OCI-LY3 (cell line): ENCODE data around the gene SWI5.

Experiments
- EZH2phosphoT487 ChIP-seq: fragments of 200-600 bp; shearing (Covaris generic); IDR thresholded peaks from 2 replicates; pipeline ENCODE4 v1.6.1; 2018; ENCODE audit warnings: antibody characterized with exemption, mixed run types, low read depth
- TF ChIP-seq, protein P1 (sequence below): fragments of 200-600, 300-600 bp; sonication (generic); IDR thresholded peaks from 2 replicates; pipeline ENCODE4 v1.5.1; 2014; ENCODE audit warnings: antibody characterized with exemption, low read length, low read depth

DNA sequence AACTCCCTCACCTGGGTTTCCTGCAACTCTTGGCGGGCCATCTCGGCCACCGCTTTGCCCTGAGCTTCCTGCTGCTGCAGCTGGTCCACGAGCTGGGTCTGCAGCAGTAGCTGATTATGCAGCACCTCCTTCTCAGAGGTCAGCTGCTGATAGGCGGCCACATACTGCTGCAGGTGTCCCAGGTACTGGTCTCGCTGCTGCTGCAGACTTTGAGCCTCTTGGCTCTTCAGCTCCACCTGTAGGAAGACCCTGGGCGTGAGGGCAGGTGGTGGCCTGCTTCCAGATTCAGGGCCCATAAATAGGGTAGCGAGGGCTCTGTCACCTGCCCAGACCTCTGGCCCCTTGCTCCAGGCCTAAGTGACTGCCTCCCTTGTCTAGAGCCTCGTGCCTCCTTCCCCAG lies 16.9 kb upstream of the SWI5 start:
- TF ChIP-seq, protein P1, sequence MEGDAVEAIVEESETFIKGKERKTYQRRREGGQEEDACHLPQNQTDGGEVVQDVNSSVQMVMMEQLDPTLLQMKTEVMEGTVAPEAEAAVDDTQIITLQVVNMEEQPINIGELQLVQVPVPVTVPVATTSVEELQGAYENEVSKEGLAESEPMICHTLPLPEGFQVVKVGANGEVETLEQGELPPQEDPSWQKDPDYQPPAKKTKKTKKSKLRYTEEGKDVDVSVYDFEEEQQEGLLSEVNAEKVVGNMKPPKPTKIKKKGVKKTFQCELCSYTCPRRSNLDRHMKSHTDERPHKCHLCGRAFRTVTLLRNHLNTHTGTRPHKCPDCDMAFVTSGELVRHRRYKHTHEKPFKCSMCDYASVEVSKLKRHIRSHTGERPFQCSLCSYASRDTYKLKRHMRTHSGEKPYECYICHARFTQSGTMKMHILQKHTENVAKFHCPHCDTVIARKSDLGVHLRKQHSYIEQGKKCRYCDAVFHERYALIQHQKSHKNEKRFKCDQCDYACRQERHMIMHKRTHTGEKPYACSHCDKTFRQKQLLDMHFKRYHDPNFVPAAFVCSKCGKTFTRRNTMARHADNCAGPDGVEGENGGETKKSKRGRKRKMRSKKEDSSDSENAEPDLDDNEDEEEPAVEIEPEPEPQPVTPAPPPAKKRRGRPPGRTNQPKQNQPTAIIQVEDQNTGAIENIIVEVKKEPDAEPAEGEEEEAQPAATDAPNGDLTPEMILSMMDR, result no peak
- no peak for TF ChIP-seq EZH2phosphoT487
